RWPE1 (cell line): Measurements from ENCODE around the gene PLCB2.

Experiments
- CTCF ChIA-PET: fragments of 350-600 bp; sonication (Branson Sonifier 250); formaldehyde crosslinking; extraction: SDS; loops from one replicate; lab custom pipeline; 2021; lab: Yijun Ruan, JAX
- POLR2A ChIA-PET: fragments of 400-600 bp; formaldehyde crosslinking; extraction: SDS; loops from one replicate; lab custom pipeline; 2020; ENCODE audit warnings: antibody characterized with exemption; ENCODE audit not compliant: low non-redundant PET; lab: Yijun Ruan, JAX
- DNase-seq: peaks from one replicate; pipeline ENCODE4 v3.0.0; 2012; ENCODE audit warnings: low spot score
- H3K27ac ChIP-seq: fragments of 450-650 bp; 2 replicates; pipeline ENCODE4 v1.5.1; 2017
- CTCF ChIP-seq: fragments of 450-650 bp; conservative IDR thresholded peaks from 2 replicates; pipeline ENCODE4 v1.5.1; 2017; ENCODE audit warnings: low read depth, mild to moderate bottlenecking

The PLCB2 gene

GRCh38 chr15:40274350-40275274 lies 33.1 kb downstream of the PLCB2 start:
- ChIA-PET CTCF (interaction anchor here (0.6 to 7.0 kb wide), 37 partner anchors 8 to 242 kb away, joined by 3 to 112 read pairs (median 5); partner anchors contain the start of genes ANKRD63 and PAK6), POLR2A (no interaction called here)
- peak overlapping the region; percentile 22 for H3K27ac ChIP-seq
- peak; percentile 100 for TF ChIP-seq CTCF
- peak; percentile 71 for DNase-seq

- no peak for DNase-seq
- peak overlapping the region; percentile 9; the same call in 1 of the 2 replicates for H3K27ac ChIP-seq
- CTCF ChIA-PET = interaction anchor here (0.8 to 7.0 kb wide), 15 partner anchors 9 to 240 kb away, joined by 3 to 112 read pairs (median 11); partner anchors contain the start of gene PAK6
- POLR2A ChIA-PET = no interaction called here
- TF ChIP-seq CTCF = no peak
Measured at GRCh38 chr15:40273428-40273827, 34.3 kb downstream of the PLCB2 start.

GRCh38 chr15:40272485-40273056 lies 35.2 kb downstream of the PLCB2 start:
- TF ChIP-seq CTCF = no peak; the same call in 1 of the 2 replicates
- POLR2A ChIA-PET = no interaction called here
- CTCF ChIA-PET = interaction anchor here (0.6 to 7.0 kb wide), 15 partner anchors 10 to 368 kb away, joined by 3 to 112 read pairs (median 5); partner anchors contain the start of gene PAK6
- no peak for DNase-seq
- H3K27ac ChIP-seq = peak overlapping the region; percentile 9; the same call in 1 of the 2 replicates

GRCh38 chr15:40271685-40272484 lies 35.9 kb downstream of the PLCB2 start:
- no peak for DNase-seq
- CTCF ChIA-PET = interaction anchor here (0.7 to 7.0 kb wide), 8 partner anchors 14 to 227 kb away, joined by 3 to 112 read pairs (median 5); partner anchors contain the start of gene PAK6
- POLR2A ChIA-PET = no interaction called here
- H3K27ac ChIP-seq = peak overlapping the region; percentile 20
- TF ChIP-seq CTCF = no peak

GRCh38 chr15:40270246-40270995 lies 37.3 kb downstream of the PLCB2 start:
- DNase-seq = no peak
- CTCF ChIA-PET = interaction anchor here (0.8 to 7.0 kb wide), 4 partner anchors 9 to 66 kb away, joined by 4 to 112 read pairs (median 5); no protein-coding TSS in a partner anchor
- TF ChIP-seq CTCF = no peak
- peak overlapping the region; percentile 13 for H3K27ac ChIP-seq
- POLR2A ChIA-PET = no interaction called here
